Panc1 (cell line): Measurements from ENCODE around the gene RABEP1.

ENCODE experiments used
- POLR2AphosphoS5 ChIP-seq: IDR thresholded peaks from 2 replicates; pipeline ENCODE4 v1.6.1; 2012; ENCODE audit warnings: mild to moderate bottlenecking, low read depth, low read length, moderate library complexity
- TF ChIP-seq, protein P1 (sequence below), 2 experiments: IDR thresholded peaks; 2 replicates each; pipeline ENCODE4 v1.6.1; 2011 to 2012; ENCODE audit warnings: low read depth in 2 of 2, control low read depth in 1 of 2, low read length in 1 of 2, mild to moderate bottlenecking in 1 of 2, moderate library complexity in 1 of 2; ENCODE audit not compliant: insufficient read depth in 1 of 2
- TF ChIP-seq, protein P2 (sequence below): fragments of 450-650 bp; IDR thresholded peaks from 2 replicates; pipeline ENCODE4 v1.5.1; 2017; ENCODE audit warnings: mild to moderate bottlenecking

DNA sequence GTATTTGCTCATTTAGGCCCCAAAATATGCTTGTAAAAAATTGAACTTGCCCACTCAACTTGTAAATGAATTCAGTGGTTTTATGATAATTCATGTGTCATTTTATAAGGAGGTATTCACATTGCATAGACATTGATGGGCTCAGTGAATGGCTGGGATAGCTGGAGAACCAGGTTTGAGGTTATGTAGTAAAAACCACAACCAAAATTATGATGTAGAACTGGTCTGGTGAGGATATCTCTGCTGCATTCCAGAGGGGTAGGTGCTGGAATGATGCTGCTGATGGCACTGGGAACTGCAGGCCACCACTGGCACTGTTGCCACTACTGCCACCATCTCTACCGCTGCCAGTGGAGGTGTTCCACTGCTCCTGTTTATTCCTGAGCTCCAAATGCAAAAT lies 21.5 kb upstream of the RABEP1 start:
- TF ChIP-seq, protein P1, sequence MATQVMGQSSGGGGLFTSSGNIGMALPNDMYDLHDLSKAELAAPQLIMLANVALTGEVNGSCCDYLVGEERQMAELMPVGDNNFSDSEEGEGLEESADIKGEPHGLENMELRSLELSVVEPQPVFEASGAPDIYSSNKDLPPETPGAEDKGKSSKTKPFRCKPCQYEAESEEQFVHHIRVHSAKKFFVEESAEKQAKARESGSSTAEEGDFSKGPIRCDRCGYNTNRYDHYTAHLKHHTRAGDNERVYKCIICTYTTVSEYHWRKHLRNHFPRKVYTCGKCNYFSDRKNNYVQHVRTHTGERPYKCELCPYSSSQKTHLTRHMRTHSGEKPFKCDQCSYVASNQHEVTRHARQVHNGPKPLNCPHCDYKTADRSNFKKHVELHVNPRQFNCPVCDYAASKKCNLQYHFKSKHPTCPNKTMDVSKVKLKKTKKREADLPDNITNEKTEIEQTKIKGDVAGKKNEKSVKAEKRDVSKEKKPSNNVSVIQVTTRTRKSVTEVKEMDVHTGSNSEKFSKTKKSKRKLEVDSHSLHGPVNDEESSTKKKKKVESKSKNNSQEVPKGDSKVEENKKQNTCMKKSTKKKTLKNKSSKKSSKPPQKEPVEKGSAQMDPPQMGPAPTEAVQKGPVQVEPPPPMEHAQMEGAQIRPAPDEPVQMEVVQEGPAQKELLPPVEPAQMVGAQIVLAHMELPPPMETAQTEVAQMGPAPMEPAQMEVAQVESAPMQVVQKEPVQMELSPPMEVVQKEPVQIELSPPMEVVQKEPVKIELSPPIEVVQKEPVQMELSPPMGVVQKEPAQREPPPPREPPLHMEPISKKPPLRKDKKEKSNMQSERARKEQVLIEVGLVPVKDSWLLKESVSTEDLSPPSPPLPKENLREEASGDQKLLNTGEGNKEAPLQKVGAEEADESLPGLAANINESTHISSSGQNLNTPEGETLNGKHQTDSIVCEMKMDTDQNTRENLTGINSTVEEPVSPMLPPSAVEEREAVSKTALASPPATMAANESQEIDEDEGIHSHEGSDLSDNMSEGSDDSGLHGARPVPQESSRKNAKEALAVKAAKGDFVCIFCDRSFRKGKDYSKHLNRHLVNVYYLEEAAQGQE (IDR thresholded peaks at IDR 0.05; ENCODE audit: insufficient read depth in 1 of 2, low read depth in 2 of 2, low read length in 1 of 2), result no peak
- TF ChIP-seq, protein P2, sequence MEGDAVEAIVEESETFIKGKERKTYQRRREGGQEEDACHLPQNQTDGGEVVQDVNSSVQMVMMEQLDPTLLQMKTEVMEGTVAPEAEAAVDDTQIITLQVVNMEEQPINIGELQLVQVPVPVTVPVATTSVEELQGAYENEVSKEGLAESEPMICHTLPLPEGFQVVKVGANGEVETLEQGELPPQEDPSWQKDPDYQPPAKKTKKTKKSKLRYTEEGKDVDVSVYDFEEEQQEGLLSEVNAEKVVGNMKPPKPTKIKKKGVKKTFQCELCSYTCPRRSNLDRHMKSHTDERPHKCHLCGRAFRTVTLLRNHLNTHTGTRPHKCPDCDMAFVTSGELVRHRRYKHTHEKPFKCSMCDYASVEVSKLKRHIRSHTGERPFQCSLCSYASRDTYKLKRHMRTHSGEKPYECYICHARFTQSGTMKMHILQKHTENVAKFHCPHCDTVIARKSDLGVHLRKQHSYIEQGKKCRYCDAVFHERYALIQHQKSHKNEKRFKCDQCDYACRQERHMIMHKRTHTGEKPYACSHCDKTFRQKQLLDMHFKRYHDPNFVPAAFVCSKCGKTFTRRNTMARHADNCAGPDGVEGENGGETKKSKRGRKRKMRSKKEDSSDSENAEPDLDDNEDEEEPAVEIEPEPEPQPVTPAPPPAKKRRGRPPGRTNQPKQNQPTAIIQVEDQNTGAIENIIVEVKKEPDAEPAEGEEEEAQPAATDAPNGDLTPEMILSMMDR, result no peak
- no peak for TF ChIP-seq POLR2AphosphoS5
